Measurements from ENCODE around the gene DOCK11. TPM values are rescaled to one million over a fixed set of nuclear protein-coding genes. Genes with fewer than 3 reads are reported as not detected.
"Not testable (repeated sequence)": the region's sequence is repeated elsewhere in the genome, so short reads cannot be mapped to it uniquely, and the experiment has no call there.

The DOCK11 gene
- total RNA-seq, 1 donor from 2014 or later, result 3.8 TPM

GRCh38 chrX:118726887-118727685 lies 231.5 kb downstream of the DOCK11 start, which contains the start of gene IL13RA1:
Gene IL13RA1 (plus strand): TSS chrX:118727606. CDS start chrX:118727639, 33 bp downstream.
- Histone ChIP-seq H3K27ac (replicated peaks) (peak within 1 kb of the TSS; percentile 89), H3K27me3 (ENCODE audit: low read depth) (no peaks in the 10 kb centered on the region), H3K36me3 (no peaks in the 10 kb centered on the region), H3K4me3 (peak within 1 kb of the TSS; percentile 74), H3K4me1 (peaks cover 19% of the 10 kb centered on the region), H3K9me3 (replicated peaks) (no peaks in the 10 kb centered on the region)
- intact Hi-C loops (cut with micrococcal nuclease), result no loop called here
- peak; percentile 76 for DNase-seq
- TF ChIP-seq CTCF (IDR thresholded peaks at IDR 0.05; ENCODE audit: borderline replicate concordance), result no peak

GRCh38 chrX:118727686-118728339 lies 232.2 kb downstream of the DOCK11 start:
- DNase-seq, result peak; percentile 37
- H3K4me1 ChIP-seq, result peaks cover 19% of the 10 kb centered on the region
- intact Hi-C loops (cut with micrococcal nuclease), result no loop called here
- H3K4me3 ChIP-seq, result peak overlapping the region; percentile 74
- no peaks in the 10 kb centered on the region for H3K9me3 ChIP-seq (replicated peaks)
- TF ChIP-seq CTCF (IDR thresholded peaks at IDR 0.05; ENCODE audit: borderline replicate concordance), result no peak
- no peaks in the 10 kb centered on the region for H3K27me3 ChIP-seq (ENCODE audit: low read depth)
- H3K36me3 ChIP-seq, result no peaks in the 10 kb centered on the region
- H3K27ac ChIP-seq (replicated peaks), result peak overlapping the region; percentile 89

- peak overlapping the region; percentile 74 for H3K4me3 ChIP-seq
- peak overlapping the region; percentile 19 for H3K27ac ChIP-seq (replicated peaks)
- intact Hi-C loops (cut with micrococcal nuclease), result no loop called here
- TF ChIP-seq CTCF (IDR thresholded peaks at IDR 0.05; ENCODE audit: borderline replicate concordance), result no peak
- DNase-seq, result no peak
- H3K27me3 ChIP-seq (ENCODE audit: low read depth), result no peaks in the 10 kb centered on the region
- peaks cover 4% of the 10 kb centered on the region for H3K9me3 ChIP-seq (replicated peaks)
- no peaks in the 10 kb centered on the region for H3K36me3 ChIP-seq
- H3K4me1 ChIP-seq, result peaks cover 19% of the 10 kb centered on the region
Observed at GRCh38 chrX:118729042-118729652, 233.5 kb downstream of the DOCK11 start.

GRCh38 chrX:118730500-118731247 lies 235.1 kb downstream of the DOCK11 start:
- Histone ChIP-seq H3K27ac (replicated peaks) (no peak overlapping the region), H3K9me3 (replicated peaks) (peaks cover 4% of the 10 kb centered on the region), H3K36me3 (no peaks in the 10 kb centered on the region), H3K27me3 (ENCODE audit: low read depth) (no peaks in the 10 kb centered on the region), H3K4me3 (no peak overlapping the region), H3K4me1 (peaks cover 19% of the 10 kb centered on the region)
- no peak for TF ChIP-seq CTCF (IDR thresholded peaks at IDR 0.05; ENCODE audit: borderline replicate concordance)
- intact Hi-C loops (cut with micrococcal nuclease), result no loop called here
- no peak for DNase-seq

- H3K4me1 ChIP-seq, result peaks cover 14% of the 10 kb centered on the region
- H3K27ac ChIP-seq (replicated peaks); H3K36me3 ChIP-seq; DNase-seq; H3K9me3 ChIP-seq (replicated peaks); intact Hi-C loops (cut with micrococcal nuclease); H3K27me3 ChIP-seq (ENCODE audit: low read depth); H3K4me3 ChIP-seq: not testable (repeated sequence)
Observed at GRCh38 chrX:118732551-118732950, 236.9 kb downstream of the DOCK11 start.

Data from left ventricle myocardium inferior (tissue), 1 donor.